GM19193 (cell line): ENCODE measurements around the gene SLC25A15.

Experiments
- POLR2A ChIP-seq: IDR thresholded peaks from 4 replicates; pipeline ENCODE4 v1.6.1; 2011; ENCODE audit not compliant: insufficient read depth, insufficient read length; ENCODE audit errors: extremely low read depth

The SLC25A15 gene

DNA sequence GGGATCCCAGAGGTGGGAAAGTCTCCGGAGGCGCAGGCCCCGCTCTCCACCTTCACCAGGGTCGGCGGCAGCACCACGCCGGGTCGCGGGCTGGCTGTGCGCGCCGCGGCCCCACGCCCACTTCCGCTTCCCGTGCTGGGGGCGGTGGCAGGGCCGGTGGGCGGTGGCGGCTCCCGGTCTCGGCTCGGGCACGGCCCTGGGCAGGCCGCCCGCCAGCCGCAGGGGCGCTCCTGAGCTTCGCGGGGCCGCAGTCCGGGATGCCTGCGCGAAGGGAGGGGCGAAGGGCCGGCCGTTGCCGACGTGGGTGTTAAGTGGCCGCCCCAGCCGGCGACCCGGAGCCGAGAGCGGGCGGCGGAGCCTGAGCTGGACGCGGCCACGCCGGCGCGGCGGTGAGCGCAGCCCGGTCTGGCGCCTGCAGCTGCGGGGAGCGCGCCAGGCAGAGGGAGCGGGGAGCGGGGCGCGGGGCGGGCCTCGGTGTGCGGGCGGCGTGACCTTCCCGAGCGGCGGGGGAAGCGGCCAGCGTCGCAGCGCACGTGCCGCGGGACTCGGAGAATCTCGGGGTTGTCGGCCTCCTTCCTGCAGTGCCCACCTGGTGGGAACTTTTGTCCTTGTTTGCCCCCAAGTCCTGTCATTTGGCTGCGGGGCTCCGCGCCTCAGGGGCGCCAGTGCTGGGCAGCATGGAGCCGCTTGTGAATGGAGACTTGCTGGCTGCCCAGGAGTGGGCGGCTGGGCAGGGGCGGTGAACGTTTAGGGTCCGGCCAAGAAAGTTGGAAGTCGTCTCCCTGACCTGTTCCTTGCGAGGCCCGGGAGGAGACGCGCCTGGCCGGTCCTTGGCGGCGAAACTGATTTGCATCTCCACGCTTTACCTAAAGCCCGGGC is at the start of gene SLC25A15:
TSS of gene SLC25A15 (plus strand) at position 337 of the 879 bp plus-strand sequence. CDS start 3,616 bp downstream, outside the sequence.
- peak; percentile 81 for TF ChIP-seq POLR2A

DNA sequence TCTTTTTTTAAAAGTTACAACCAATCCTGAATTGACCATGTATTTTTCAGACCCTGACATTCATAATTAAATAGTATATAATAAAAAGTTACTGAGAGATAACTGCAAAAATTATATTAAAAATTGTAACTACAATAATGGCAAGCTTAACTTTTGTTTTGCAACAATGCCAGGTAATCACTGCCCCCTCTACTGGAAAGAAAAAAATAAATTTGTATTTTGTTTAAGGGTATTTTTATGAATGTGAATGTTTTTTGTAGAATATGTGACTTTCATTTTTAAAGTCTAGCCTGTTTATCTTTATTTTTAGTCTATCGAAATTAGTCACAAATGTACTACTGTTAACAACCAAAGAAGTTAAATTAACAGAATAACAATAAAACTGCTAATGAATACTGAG is 40.1 kb upstream of the SLC25A15 start:
- TF ChIP-seq POLR2A, result no peak

DNA sequence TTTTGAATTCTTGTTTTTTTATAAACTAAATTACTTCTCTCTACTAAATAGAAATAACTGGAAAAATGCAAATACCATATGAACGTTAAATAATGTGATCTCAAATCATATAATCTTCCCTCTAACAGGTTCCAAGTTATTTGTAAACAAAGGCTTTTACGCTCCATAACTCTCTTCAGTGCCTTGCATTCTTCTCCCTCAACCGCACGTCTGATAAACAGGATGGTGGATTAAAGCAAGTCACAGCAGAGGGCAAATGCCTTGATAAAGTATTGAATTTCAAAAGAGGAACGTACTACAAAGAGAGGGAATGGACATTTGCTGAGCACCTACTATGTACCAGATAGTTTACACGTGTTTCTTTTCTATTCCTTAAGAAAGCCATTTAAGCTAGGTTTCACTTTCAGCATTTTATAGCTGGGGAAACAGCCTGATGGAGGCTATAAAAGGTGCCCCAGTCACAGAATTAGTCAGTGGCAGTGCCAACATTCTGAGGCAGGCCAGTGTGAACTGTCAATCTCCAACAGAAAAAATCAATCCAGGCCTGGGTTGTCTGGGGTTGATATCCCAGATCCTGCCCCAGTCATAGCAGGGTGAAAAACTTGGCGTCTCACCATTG is 34.2 kb upstream of the SLC25A15 start:
- no peak for TF ChIP-seq POLR2A

DNA sequence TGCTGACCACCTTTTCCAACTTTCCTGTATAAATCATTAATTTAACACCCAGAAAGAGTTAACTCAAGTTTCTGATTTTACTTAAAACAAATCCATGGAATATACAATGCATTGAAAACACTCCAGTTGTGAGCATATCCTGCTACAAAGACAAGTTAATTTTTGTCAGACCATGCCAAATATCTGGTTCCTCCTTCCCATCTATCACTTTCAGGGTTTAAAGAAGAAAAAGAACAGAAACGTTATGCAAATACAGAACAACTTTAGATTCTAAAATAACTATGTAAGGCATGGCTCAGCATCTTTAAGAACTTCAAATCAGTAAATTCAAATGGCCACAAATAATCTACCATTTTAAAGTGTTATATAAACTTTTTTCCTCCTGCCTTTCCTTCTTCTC is 33.4 kb upstream of the SLC25A15 start:
- TF ChIP-seq POLR2A, result no peak

DNA sequence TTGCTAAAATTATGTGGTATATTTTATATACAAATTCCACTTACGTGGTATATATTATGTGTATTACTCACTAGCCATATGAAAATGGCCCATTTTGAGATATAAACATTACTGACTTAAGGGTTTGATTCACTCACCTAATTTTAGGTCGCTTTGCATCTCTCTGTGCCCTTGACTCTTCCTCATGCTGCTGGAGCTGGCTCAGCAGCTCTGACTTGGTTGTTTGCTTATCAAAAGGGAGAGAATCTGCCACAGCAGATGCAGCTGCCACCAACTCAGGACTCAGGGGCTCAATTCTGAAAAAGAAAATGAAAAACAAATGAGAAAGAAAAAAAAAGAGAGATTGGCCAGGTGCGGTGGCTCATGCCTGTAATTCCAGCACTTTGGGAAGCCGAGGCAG is 30.6 kb upstream of the SLC25A15 start:
- no peak for TF ChIP-seq POLR2A

DNA sequence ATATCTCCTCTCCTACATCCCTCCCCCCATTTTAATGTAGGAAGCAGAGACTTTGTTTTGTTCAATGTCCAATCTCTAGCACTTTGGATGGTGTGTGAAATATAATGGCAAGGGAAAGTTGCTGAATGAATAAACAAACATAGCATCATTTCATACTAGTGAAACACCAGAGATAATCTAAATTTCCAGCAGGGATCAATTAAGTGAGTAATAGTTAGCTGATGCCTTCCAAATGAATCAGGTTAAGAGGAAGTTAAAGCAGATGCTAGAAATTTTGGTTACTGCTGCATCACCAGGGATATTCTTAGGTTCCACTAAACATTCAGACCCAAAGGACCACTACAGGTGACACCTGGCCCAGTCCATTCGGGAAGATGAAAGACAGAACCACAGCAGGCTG is 26.6 kb upstream of the SLC25A15 start:
- TF ChIP-seq POLR2A, result no peak

DNA sequence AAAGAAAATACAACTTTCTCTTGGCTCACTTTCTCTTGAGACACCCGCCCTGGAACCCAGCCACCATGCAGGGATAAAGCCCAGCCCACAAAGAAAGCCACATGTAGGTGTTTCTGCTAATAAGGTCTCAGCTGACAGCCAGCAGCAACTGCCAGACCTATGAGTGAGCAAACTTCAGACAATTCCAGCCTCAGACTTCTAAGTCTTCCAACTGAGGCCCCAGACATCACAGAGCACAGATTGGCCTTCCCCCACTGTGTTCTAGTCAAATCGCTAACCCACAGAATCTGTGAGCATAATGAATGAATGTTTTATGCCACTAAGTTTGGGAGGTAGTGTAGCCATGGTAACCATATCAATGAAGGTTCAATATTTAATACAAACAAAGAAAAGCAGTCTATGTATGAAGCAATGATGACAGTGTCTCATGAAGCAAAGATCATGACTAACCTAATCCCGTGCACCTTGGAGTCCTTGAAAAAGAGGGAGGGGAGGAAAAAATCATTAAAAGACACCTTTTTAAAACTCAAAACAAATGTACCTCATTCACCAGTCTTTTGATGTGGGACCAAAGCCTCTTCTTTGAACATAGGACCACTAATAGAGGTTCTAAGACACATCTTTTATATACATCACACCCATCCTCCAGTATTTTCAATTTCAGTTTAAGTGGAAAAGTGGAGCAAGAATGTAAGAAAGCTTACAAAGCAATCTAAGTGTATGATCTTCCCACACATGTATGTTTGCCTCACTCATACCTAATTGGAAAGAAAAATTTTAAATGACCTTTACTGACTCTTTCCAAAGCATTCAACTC is 24.6 kb upstream of the SLC25A15 start:
- TF ChIP-seq POLR2A, result no peak

DNA sequence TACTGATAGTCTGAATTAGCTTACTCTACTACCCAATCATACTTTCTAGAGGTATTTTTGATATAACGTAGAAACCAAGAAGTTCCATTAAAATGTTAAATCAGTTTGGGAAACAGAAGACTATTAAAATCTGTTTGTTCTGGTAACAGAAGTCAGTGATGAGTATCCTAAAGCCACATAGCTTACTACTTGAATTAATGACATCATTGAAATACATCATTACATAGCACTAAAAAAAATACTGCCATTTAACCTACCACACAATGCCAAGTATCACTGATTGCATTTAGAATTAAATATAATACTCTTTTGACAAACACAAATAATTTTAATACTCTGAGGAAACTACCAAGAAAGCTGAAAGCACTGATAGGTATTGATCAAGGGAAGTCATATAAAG is 23.8 kb upstream of the SLC25A15 start:
- TF ChIP-seq POLR2A, result no peak

DNA sequence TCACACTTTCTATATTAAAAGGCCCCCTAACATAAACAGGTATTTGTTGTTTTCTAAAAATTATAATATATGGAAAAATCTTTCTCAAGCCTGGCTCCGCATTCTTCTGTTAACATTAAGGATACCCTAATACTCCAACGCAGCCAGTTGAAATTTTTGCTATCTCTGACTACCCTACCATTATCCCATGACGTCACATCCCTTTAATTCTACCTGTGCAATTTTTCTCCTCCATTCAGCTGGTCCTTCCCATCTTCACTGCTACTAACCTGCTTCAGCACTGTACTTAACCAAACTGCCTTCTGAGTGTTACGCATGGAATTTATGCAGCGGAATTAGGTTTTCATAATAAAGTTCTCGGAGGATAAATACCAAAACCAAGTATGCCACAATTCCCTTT is 19.4 kb upstream of the SLC25A15 start:
- TF ChIP-seq POLR2A, result no peak

DNA sequence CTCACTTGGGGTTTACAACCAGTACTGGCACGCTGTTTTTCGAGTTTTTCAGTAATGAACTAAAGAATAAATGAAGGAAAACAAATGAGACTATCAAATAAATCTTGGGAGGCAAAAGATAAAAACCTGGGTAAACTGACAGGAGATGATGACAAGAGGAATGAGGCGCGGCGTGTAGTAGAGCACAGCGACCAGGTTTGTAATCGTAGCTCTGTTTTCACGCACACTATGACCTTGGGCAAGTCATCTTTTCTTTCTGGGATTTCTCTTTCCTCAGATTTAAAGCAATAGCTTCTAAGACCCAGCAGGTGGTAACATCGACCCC is 18.8 kb upstream of the SLC25A15 start:
- no peak for TF ChIP-seq POLR2A

DNA sequence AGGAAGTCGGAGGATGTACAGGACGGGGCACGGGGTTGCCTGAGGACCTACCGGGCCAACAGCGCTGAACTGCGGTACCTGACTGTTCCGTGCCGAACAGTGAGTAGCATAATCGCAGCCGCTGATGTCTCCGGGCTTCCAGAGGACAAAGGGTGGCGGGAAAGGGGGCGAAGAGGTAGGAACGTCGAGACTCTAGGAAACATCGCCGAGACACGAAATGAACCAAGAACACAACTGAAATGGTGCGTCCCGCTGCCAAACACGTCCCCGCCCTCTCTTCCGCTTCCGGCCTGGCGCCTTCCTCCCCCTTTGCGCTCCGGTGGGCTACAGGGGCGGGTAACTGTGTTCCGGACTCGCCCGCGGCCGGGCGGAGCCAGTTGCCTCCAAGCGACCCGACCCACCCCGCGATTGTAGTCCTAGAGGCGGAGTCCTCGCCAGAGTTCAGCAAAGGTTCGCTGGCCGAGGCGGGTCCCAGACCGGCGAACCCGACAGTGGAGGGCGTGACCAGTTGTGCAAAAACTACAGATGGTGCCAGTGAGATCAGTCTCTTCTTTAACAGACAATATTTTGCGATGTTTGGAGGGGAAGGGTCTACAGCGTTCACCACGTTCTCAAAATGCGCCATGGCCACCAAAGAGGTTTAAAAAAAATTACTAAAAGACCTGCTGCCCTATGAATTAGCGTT is 18.3 kb upstream of the SLC25A15 start, which contains the start of gene MRPS31:
TSS of gene MRPS31 (minus strand) at position 257 of the 685 bp plus-strand sequence. CDS start at position 203, 54 bp downstream.
- peak; percentile 83 for TF ChIP-seq POLR2A

DNA sequence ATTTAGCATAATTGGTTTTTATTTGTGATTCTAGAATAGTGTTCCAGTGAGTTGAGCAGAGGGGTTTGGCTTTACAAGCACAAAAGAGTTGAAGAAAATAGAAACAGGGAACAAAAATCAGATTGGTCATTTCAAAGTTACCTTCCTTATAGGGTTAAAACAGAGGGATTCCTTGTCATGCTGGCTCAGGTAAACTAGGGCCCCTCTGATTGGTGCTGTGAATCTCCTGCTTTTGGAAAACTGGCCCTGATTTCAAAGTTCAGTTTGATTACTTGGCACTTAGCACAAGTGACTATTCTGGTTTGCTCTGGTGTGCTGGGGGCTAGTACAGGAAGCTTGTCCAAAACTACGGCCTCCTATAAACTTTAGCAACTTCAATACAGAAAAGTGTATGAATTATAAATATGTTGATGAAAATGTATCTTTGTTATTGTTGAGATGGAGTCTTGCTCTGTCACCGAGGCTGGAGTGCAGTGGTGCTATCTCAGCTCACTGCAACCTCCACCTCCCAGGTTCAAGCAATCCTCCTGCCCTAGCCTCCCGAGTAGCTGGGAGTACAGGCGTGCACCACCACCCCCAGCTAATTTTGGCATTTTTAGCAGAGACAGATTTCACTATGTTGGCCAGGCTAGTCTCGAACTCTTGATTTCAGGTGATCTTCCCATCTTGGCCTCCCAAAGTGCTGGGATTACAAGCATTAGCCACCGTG is 16.5 kb upstream of the SLC25A15 start:
- no peak for TF ChIP-seq POLR2A

DNA sequence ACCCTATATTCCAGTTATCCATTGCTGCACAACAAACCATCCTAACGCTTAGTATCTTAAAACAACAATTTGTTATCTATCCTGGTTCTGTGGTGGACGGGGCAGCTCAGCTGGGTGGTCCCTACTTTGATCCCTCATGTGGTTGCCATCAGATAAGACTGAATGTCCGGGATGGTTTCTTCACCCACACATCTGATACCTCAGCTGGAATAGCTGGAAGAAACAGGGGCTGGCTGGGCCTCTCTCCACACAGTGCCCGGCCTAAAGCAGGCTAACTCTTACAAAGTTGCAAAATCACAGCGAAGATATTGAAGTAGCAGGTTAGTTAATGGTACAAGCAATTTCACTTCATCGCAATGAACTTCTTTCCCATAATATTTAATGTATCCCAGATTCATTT is 14.7 kb upstream of the SLC25A15 start:
- no peak for TF ChIP-seq POLR2A

DNA sequence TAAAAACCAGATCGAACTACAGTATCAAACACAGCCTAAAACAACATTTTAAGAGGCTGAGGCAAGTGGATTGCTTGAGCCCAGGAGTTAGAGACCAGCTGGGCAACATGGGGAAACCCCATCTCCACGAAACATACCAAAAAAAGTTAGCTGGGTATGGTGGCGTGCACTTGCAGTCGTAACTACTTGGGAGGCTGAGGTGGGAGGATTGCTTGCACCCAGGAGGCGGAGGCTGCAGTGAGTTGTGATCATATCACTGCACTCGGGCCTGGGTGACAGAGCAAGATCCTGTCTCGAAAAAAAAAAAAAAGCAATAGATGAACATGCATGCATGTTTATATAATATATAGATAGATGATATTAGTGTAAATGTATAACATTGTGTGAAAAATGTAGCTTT is 13.2 kb upstream of the SLC25A15 start:
- no peak for TF ChIP-seq POLR2A

DNA sequence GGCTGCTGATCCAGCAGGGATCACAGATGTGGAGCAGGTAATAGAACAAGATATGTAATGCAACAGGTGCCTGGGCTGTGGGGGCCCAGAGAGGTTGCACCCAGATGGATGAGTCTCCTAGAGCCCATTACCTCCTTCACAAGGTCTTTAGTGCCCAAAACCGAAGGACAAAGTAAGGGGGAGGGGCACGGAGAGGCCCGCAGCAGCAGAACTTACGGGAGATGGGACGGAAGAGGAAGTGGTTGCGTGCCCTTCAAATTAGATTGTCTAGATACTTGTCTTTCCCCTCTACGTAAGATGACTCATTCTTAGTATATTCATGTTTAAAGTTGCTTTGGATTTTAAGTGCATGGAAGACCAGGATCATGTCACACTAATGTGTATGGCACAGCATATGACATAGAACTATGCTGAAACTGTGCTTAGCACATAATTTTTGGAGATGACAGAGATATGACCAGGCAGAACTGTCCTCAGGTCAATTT is 12.7 kb upstream of the SLC25A15 start:
- no peak for TF ChIP-seq POLR2A
